Hematopoietic multipotent progenitor cell treated with erythropoietin and hydrocortisone succinate and interleukin-3 and kit ligand, for 6 days (in vitro differentiated cells): ENCODE data around the gene CLPSL1.
A peak's percentile ranks its signal among the peaks of the same experiment; 100 is the strongest.

Experiments
- DNase-seq: peaks from one replicate; pipeline ENCODE4 v3.0.0-alpha.2; 2015

Gene CLPSL1

GRCh38 chr6:35797837-35798526 lies 17.2 kb downstream of the CLPSL1 start:
- no peak for DNase-seq

- no peak for DNase-seq
Observed at GRCh38 chr6:35798706-35799105, 17.9 kb downstream of the CLPSL1 start.

GRCh38 chr6:35801148-35801547 lies 20.3 kb downstream of the CLPSL1 start:
- no peak for DNase-seq

- DNase-seq = peak; percentile 68
Observed at GRCh38 chr6:35804996-35805736, 24.3 kb downstream of the CLPSL1 start, which contains the start of gene LHFPL5. Gene LHFPL5 (plus strand): TSS chr6:35805352. CDS start chr6:35805671, 319 bp downstream.

- no peak for DNase-seq
Observed at GRCh38 chr6:35808688-35809087, 27.9 kb downstream of the CLPSL1 start.

- no peak for DNase-seq
Observed at GRCh38 chr6:35809809-35810208, 29.0 kb downstream of the CLPSL1 start.

GRCh38 chr6:35810971-35811698 lies 30.3 kb downstream of the CLPSL1 start:
- no peak for DNase-seq

GRCh38 chr6:35811699-35811995 lies 30.8 kb downstream of the CLPSL1 start:
- DNase-seq = no peak

- no peak for DNase-seq
Observed at GRCh38 chr6:35817515-35817914, 36.7 kb downstream of the CLPSL1 start.

- DNase-seq = no peak
Observed at GRCh38 chr6:35823601-35824000, 42.8 kb downstream of the CLPSL1 start.

- no peak for DNase-seq
Observed at GRCh38 chr6:35824552-35825192, 43.9 kb downstream of the CLPSL1 start.

- DNase-seq = no peak
Observed at GRCh38 chr6:35829306-35829705, 48.5 kb downstream of the CLPSL1 start.

GRCh38 chr6:35831257-35832007 lies 50.6 kb downstream of the CLPSL1 start:
- no peak for DNase-seq

- DNase-seq = peak; percentile 85
Observed at GRCh38 chr6:35833536-35833935, 52.7 kb downstream of the CLPSL1 start.
